ENCODE results near the gene CPA3.

GRCh38 chr3:148839805-148840204 is 25.3 kb upstream of the CPA3 start:
- TF ChIP-seq CTCF (IDR thresholded peaks at IDR 0.05) (no peak), POLR2A (IDR thresholded peaks at IDR 0.05) (no peak)
